GM18867 (cell line): Measurements from ENCODE around the gene SP4.

Experiments used
- ATAC-seq: cut with Tn5 transposase; IDR thresholded peaks from one replicate; pipeline ENCODE4 v1.9.1; 2021; ENCODE audit warnings: mild to moderate bottlenecking, moderate library complexity; ENCODE audit not compliant: unreplicated experiment

Gene SP4

DNA sequence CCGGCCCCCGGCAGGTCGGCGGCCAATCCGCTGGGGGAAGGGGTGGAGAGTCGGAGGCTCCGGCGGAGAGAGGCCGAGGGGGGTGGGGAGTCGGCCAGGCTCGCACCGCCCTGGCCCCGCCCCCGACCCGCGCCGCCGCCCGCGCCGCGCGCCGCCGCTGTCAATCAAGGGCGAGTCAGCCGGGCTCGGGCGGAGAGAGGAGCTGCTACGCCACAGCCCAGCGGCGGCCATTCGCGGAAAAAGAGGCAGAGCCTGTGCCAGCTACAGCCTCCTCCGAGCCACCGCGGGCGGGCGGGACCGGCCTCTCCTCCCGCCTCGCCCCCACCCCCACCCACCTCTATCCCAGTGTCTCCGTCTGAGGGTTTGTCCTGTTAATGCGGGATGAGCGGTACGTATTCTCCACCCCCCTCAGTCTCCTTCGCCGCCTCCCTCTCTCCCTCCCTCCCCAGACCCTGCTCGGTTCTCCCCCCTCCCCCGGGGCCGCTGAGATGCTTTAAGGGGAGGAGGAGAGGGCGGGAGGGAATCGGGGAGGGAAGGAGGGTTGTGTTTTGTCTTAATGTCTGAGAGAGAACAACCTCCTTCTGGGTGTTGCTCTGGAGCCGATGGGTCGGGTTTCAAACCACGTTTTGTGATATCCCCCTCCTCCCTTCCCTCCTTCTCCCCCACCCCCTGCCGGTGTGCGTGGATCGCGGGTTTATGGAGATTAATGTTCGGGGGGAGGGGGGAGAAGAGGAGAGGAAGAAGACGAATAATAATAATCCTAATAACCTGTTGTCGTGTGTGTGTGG is at the start of gene SP4:
Gene SP4, plus strand, starts transcription at position 213 of the 788 bp plus-strand sequence. Its CDS starts 169 bp downstream, at position 382.
- ATAC-seq = peak; percentile 68

DNA sequence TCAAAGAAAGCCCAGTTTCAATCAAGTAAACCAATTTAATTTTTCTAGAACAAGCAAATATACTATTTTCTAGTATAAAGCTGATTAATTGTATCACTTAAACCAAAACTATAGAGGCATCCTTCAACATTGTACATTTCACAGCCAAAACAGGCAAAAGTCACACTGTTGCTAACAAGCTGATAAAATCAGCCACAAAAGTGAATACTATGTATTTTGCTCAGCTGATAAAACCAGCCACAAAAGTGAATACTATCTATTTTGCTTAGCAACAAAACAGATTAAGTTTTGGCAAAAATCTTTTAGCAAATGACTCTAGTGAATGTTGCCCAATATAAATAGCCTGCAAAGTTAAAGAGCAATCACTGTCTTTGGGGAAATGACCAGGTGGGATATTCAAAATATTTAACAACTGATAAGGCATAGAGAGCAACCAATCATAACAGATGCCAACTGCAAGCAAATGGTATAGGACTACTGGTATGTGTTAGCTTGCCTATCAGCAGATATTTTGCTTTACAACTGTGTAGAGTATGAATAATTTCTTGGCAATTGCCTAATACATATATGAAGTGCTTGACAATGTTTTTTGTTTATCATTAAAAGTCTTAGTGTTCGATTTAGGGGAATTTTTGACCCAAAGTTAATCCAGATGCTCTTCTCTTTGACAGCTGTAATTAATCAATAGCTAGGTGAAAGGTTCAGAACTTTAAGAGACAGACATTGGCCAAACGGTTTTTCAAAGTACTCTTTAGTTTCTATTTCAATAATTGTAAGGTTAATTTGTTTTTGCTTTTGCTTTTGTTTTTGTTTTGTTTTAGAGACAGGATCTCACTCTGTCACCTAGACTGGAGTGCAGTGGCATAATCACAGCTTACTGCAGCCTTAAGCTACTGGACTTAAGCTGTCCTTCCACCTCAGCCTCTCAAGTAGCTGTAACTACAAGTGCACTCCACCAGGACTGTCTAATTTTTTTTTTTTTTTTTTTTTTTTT is 44.4 kb upstream of the SP4 start:
- ATAC-seq = peak; percentile 92

DNA sequence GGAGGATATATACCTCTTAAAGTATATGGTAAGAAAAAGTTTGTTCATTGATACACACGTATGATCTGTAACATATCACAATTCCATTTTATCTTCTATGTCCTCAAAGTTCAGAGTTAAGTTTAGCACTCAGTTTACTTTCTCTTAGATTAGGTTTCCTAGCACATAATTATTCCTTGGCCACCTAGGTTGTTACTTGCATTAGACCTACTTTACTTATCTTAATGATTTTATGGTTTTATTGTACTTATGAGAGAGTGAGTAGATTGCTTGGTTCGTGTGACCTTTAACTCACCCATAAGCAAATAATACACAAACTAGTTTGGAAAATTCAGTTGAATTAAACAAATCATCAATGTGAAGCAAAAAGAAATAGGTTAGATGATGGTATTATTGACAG is 33.9 kb upstream of the SP4 start:
- ATAC-seq = no peak

DNA sequence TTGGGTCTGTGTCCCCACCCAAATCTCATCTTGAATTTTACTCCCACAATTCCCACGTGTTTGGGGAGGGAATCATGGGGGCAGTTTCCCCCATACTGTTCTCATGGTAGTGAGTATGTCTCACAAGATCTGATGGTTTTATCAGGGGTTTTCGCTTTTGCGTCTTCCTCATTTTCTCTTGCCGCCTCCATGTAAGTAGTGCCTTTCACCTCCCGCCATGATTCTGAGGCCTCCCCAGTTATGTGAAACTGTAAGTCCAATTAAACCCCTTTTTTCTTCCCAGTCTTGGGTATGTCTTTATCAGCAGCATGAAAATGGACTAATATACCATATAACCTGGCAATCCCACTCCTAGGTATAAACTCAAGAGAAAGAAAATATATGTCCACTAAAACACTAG is 25.9 kb upstream of the SP4 start:
- no peak for ATAC-seq

DNA sequence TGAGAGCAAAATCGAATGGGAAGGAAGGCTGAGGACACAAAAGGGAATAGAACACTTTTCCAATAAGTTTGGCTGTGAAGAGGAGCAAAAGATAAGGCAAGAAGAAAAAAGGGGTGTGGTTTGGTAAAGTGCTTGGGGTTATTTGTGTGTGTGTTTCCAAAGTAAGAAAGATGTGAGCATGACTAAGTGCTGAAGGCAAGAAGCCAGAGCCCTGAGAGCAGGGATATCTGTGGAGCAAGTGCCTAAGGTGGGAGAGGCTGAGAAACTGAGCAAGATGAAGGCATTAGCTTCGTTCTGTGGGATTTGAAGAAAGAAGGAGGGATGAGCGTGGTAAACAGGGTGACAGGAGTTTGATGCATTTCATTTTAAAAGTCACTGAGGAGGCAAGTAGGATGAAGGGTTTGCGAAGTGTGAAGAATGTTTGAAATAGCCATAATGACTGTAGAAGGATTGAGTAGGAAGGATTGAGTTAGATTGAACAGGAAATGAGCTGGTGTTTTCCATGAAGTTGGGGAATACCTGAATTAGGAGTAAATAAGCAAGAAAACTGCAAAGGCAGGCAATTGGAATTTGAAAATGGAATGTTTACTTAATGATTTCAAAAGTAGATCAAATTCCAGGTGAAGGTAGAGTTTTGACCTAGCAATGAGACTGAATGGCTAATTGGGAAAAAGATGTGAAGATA is 19.9 kb upstream of the SP4 start:
- no peak for ATAC-seq

DNA sequence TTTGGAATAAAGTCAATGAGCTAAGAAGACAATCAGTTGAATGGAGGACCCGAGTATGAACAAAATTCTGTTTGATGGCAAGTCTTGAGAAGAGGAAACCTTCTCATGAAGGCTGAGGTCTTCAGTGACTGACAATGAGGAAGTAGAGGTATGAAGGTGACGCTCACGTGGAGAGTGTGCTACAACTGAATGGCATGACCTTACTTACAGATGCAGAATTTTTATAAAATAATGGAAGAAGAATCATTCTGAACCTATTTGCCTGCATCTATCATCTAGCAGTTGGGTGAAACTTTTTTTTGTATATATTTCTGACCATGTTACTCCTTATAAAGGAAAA is 19.4 kb upstream of the SP4 start:
- no peak for ATAC-seq

DNA sequence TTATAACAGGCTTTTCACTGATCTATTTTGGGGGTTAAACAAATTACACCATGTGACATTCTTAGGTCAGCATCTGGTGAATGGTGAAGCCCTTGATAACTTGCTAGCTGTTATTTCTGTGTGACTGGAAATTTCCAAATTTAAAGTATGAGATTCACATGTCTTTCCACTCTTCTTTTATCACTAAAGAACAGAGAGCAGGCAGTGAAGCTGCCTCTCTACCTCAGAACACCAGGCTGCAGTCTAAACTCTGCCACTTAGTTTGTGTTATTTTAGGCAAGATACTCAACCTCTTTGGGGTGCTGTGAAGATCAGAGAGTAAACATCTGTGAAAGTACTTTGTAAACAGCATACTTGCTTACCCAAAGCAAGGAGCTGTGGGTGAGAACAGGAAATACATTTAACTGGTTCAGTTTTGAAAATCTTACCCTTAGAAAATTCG is 15.5 kb upstream of the SP4 start:
- peak; percentile 92 for ATAC-seq

DNA sequence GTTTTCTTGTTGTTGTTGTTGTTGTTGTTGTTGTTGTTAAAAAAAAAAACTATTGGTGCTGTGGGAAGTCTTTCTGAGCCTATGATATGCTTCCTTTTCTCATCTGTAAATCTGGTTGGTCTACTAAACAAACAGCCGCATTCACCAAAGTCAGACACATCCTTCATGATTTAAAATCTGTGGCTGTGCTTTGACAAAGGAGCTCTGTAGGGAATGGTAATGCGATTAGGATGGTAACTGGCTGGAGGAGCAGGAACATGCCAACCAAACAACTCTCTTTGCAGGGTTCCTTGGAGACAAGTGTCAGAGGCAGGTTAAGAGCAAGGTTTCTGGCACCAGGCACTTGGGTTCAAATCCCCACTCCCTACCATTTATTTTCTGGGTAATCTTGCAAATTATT is 14.9 kb upstream of the SP4 start:
- peak; percentile 29 for ATAC-seq

DNA sequence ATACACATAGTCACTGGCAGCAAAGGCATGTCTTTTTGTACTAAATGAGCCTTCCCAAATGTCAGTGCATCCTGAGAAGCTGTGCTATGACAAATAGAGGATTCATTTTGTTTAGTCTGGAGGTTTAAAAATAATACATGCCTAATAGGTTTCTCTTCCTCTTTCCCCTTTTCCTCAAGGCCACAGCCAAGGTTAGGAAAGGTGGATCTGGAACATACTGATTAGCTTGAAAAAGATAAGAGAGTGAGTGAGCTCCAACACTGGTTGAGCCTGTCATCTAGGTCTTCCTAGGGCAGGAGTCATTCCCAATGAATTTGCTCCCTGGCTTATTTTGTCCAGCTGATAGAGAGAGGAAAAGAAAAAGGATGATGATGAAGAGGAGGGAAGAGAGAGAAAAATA is 14.4 kb upstream of the SP4 start:
- no peak for ATAC-seq

DNA sequence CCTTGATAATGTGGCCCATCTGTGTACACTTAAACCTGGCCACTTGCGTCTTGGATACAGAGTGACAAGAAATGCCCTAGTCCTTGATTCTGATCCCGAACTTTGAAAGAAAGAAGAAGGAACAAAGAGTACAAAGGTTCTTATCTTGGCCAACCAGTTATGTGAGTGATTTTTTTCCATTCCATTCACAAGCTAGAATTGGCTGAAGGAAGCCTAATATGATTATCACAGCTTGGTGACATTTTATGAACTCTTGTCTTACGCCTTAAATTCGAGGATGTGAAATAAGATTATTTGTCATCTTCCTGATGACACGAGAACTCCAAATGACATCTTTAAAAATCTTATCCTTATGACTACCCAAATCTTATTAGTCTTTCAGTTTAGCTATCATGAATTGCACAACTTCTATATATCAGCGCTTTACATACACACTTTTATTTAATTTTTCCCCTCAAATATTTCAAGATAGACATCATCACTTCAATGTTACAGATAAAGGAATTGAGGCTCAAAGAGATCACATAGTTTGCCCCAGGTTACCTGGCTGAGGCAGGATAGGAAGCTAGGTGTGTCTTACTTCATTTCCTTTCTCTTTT is 13.0 kb upstream of the SP4 start:
- no peak for ATAC-seq

DNA sequence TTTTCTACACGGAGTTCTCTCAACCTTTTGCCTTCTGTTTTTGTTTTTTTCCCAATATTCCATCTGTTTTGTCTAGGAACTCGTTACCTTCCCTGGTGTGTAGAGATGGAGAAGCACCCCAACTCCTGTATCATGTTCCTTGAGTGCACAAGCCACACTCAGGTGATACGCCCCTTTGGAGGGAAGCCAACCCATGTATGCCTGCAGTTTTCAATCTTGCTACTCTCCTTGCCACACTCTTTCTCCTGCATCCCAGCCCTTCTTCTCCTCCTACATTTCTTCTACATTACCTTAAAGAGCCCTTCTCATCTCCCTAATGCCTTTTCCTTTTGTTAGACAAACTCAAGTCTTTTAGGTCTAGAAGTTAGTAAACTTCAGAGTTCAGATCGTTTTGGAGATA is 10.2 kb upstream of the SP4 start:
- ATAC-seq = no peak

DNA sequence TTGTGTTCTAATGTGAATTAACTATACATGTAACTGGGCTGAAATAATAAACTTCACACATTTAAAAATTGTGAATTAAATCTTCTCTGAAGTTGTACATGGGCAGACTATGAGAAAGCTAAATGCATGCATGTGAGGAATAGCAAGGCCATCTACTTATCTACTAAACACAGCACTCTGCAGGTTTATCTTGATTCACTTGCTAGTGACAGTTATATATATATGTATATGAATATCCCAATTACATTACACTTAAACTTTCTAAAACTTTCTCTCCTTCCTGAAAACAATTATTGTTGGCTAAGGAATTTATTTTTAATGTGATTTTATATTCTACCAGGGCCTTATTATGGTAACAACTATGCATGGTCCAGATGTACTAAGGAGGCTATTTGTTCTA is 5.1 kb upstream of the SP4 start:
- ATAC-seq = no peak

DNA sequence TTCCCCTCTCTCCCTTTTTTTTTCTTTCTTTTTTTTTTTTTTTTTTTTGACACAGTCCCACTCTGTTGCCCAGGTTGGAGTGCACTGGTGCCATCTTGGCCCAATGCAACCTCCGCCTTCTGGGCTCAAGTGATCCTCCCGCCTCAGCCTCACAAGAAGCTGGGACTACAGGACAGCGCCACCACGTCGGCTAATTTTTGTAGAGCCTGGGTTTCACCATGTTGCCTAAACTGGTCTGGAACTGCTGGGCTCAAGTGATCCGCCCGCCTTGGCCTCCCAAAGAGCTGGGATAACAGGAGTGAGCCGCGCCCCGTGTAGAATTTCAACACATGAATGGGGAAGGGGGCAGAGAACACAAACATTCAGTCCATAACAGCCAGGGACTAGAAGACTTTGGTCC is 2.6 kb upstream of the SP4 start:
- ATAC-seq = no peak

DNA sequence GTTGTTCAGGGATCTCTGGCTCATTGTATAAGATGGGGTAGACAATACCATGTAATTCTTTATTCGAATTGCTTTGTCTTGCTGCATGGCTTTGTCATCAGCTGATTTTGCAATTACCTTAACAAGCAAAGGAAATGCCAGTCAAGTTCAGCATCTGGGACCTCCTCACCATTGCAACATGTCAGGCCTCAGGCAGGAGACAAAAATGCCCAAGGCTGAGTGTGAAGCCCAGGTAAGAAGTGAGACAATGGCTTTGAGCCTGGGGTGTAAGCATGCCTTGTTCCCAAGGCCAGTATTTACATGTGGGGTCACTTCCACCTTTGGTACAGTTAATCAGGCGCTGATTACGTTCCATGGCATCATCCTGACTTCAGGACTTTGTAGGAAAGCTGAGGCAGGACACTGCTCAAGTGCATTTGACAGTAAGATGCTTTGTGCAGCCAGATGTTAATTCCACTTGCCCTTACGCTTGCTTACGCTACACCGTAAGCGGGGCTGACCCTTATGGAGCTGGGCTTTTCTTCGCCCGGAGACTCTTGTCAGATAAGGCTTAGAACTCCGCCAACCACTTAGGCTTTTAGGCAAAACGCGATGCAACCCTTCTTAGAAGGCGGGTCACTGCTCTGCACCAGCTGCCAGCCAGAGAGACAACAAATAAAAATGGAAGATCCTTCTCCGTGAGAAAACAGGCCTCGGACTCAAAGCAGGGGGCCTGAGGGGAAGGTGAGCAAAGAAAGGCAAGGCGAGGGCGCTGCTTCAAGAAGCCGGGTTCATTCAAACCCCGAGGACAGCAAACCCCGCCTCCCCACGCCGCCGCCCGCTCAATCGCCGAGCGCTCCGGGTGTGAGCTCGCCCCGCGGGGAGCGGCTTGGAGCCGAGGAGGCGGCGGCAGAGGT is 1.3 kb upstream of the SP4 start:
- no peak for ATAC-seq

DNA sequence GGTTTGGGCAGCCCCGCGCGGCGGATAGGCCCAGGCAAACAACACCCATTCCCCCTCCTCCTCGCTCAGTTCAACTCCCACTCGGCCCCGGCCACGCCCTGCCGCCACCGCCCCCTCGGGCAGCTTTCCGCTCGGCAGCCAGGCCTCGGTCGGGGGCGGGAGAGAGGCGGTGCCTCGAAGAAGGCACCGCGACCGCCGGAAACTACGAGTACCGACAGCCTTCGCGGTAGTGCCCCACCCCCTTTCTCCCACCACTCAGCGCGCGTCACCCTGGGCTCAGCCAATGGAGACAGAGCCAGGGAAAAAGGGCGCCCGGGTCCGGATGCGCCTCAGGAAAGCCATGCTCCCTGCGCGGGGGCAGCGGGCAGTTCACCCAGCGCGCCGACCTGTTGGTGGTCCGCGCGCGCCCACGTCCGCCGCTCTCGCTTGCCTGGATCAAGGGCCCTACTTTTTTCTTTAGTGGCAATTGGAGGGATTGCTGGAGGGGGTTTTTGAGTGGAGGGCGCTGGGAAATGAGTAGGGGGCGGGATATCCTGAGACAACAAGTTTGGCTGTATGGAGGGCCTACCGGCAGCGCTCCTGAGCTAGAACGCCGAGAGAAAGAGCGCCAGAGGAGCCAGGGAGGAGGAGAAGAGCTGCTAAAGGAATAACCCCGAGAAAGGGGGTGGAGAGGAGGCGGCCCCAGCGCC is 557 bp upstream of the SP4 start:
- peak; percentile 79 for ATAC-seq

DNA sequence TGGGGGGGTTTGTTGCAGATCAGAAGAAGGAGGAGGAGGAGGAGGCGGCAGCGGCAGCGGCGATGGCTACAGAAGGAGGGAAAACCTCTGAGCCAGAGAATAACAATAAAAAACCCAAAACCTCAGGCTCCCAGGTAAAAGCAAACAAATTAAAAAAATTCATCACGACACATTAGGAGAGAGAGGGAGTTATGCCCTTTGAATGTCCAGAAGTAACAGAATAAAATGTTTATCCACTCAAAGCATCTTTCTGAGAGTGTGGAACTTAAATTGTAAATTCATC is 717 bp downstream of the SP4 start:
- no peak for ATAC-seq

DNA sequence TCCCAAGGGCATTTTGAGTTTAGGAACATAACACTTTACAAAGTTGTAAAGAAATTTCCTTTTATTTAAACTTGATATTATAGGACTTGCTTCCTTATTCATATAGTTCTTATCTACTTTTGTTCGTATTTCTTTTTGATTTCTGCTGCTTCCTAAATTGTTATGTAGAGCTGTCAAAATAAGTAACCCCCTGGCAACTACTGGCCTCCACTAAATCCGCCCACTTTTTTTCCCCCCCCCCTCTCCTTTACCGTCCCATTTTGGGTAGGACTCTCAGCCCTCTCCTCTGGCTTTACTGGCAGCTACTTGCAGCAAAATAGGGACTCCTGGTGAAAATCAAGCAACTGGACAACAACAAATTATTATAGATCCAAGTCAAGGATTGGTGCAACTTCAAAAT is 1.1 kb downstream of the SP4 start:
- no peak for ATAC-seq

DNA sequence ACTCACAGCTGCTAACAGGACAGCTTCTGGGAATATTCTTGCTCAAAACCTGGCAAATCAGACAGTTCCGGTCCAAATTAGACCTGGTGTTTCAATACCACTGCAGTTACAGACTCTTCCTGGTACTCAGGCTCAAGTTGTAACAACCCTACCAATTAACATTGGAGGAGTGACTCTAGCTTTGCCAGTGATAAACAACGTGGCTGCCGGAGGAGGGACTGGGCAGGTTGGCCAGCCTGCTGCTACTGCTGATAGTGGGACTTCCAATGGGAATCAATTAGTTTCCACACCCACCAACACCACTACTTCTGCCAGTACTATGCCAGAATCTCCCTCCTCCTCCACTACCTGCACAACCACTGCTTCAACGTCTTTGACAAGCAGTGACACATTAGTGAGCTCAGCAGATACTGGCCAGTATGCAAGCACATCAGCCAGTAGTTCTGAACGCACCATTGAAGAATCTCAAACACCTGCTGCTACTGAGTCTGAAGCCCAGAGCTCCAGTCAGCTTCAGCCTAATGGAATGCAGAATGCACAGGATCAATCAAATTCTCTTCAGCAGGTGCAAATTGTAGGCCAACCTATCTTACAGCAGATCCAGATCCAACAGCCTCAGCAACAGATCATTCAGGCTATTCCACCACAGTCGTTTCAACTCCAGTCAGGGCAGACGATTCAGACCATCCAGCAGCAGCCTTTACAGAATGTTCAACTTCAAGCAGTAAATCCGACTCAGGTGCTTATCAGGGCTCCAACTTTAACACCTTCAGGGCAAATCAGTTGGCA is 2.1 kb downstream of the SP4 start:
- no peak for ATAC-seq

DNA sequence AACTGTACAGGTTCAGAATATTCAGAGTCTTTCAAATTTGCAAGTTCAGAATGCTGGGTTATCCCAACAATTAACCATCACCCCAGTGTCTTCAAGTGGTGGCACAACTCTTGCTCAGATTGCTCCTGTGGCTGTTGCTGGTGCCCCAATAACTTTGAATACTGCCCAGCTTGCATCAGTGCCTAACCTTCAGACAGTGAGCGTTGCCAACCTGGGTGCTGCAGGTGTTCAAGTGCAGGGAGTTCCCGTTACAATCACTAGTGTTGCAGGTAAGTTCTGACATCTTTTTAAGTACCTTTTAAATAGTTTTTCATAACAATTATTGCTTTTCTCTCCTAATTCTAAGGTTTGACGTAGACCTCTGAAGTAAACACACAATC is 2.7 kb downstream of the SP4 start:
- no peak for ATAC-seq
